RWPE2 (cell line): ENCODE results near the gene SCYGR4.

Source experiments
- ATAC-seq: fragments of 200-7000 bp; cut with Tn5 transposase; 3 replicates; pipeline ENCODE4 v1.9.1; 2021; ENCODE audit warnings: low read depth
- DNase-seq: peaks from one replicate; pipeline ENCODE4 v3.0.0-alpha.2; 2020; ENCODE audit warnings: low spot score
- H3K27ac ChIP-seq: fragments of 450-650 bp; 2 replicates; pipeline ENCODE4 v1.5.1; 2017; ENCODE audit warnings: mild to moderate bottlenecking; ENCODE audit not compliant: poor library complexity, severe bottlenecking
- H3K27me3 ChIP-seq: fragments of 250-450 bp; sonication (Bioruptor Pico); 2 replicates; pipeline ENCODE4 v1.5.1; 2021; ENCODE audit warnings: mild to moderate bottlenecking, moderate library complexity; ENCODE audit not compliant: insufficient read depth, poor library complexity, severe bottlenecking
- H3K36me3 ChIP-seq: fragments of 250-450 bp; sonication (Bioruptor Pico); 2 replicates; pipeline ENCODE4 v1.5.1; 2020; ENCODE audit warnings: low read depth, mild to moderate bottlenecking, moderate library complexity
- H3K4me1 ChIP-seq: fragments of 250-450 bp; sonication (Bioruptor Pico); 2 replicates; pipeline ENCODE4 v1.5.1; 2021; ENCODE audit warnings: mild to moderate bottlenecking, moderate library complexity; ENCODE audit not compliant: insufficient read depth, poor library complexity, severe bottlenecking
- H3K4me3 ChIP-seq: fragments of 250-450 bp; sonication (Bioruptor Pico); 2 replicates; pipeline ENCODE4 v1.5.1; 2021; ENCODE audit warnings: mild to moderate bottlenecking, moderate library complexity; ENCODE audit not compliant: severe bottlenecking
- H3K9me3 ChIP-seq: fragments of 250-450 bp; sonication (Bioruptor Pico); 2 replicates; pipeline ENCODE4 v1.5.1; 2021; ENCODE audit warnings: mild to moderate bottlenecking, moderate library complexity; ENCODE audit not compliant: severe bottlenecking
- TF ChIP-seq, protein P1 (sequence below): fragments of 450-650 bp; IDR thresholded peaks from one replicate; pipeline ENCODE4 v1.5.1; 2017; ENCODE audit warnings: mild to moderate bottlenecking, moderate library complexity; ENCODE audit not compliant: poor library complexity, severe bottlenecking

SCYGR4 gene

DNA sequence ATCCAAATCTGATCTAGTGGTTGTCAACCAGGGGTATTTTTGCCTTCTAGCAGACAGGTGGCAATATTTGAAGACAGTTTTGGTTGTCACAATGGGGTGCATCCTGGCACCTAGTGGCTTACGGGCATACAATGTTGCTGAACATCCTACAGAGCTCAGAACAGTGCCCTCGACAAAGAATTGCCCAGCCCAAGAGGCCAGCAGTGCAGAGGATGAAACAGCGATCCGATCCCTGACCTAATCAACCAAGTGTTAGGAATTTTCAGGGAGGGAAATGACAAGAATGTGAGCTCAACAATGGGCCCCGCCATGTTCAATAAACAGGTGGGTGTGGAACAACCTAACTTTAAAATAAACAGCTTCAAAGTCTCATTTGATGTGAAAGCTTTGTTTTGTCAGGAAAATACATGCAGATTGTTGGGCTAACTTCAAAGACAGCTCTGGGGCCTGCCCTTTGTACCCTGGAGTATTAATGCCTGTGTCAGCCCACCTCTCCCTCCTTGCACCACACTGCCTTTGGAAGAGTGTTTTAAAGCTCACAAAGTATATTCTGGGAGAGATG lies 26.8 kb downstream of the SCYGR4 start:
- H3K36me3 ChIP-seq = no peaks in the 10 kb centered on the region
- no peak overlapping the region for H3K27ac ChIP-seq
- DNase-seq (no peak), ATAC-seq (no peak)
- no peaks in the 10 kb centered on the region for H3K9me3 ChIP-seq
- TF ChIP-seq, protein P1, sequence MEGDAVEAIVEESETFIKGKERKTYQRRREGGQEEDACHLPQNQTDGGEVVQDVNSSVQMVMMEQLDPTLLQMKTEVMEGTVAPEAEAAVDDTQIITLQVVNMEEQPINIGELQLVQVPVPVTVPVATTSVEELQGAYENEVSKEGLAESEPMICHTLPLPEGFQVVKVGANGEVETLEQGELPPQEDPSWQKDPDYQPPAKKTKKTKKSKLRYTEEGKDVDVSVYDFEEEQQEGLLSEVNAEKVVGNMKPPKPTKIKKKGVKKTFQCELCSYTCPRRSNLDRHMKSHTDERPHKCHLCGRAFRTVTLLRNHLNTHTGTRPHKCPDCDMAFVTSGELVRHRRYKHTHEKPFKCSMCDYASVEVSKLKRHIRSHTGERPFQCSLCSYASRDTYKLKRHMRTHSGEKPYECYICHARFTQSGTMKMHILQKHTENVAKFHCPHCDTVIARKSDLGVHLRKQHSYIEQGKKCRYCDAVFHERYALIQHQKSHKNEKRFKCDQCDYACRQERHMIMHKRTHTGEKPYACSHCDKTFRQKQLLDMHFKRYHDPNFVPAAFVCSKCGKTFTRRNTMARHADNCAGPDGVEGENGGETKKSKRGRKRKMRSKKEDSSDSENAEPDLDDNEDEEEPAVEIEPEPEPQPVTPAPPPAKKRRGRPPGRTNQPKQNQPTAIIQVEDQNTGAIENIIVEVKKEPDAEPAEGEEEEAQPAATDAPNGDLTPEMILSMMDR = no peak
- no peaks in the 10 kb centered on the region for H3K27me3 ChIP-seq
- no peak overlapping the region for H3K4me3 ChIP-seq
- H3K4me1 ChIP-seq = no peaks in the 10 kb centered on the region

DNA sequence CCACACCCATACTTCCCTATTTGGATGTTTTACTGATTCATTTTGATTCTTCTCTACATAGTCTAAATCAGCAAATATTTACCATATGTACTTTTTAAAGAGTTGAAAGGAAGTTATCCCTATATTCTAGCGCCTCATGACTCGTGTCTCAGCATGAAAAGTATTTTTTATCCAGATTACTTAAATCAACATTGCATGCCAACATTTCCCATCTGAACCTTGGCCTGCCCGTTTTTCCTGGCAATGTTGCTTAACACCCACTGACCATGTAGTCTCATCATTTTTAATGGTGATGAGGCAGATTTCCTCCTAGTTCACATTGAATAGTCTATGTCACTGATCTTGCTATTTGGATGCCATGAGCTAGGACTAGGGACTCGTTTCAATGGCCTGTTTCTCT lies 36.1 kb downstream of the SCYGR4 start:
- no peaks in the 10 kb centered on the region for H3K27me3 ChIP-seq
- TF ChIP-seq, protein P1 = no peak
- ATAC-seq (peak; percentile 66), DNase-seq (no peak)
- H3K9me3 ChIP-seq = no peaks in the 10 kb centered on the region
- H3K4me3 ChIP-seq = no peak overlapping the region
- no peaks in the 10 kb centered on the region for H3K36me3 ChIP-seq
- H3K27ac ChIP-seq = peak overlapping the region; percentile 30
- H3K4me1 ChIP-seq = peaks cover 27% of the 10 kb centered on the region

DNA sequence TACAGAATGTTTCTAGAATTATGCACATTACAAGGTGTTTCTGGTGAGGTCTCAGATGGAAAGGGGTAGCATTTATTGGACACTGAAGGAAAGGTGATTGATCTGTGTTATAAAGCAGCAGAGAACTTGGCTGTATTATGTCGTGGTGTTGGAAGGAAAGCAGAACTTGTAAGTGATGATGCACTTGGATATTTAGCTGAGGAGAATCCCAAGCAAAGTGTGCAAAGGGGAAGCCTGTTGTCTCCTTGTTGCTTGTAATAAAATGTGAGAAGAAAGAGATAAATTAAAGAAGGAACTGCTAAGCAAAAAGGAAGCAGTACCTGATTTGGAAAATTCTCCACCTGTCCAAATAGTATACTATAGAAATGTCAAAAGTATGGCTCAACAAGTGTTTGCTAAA lies 37.1 kb downstream of the SCYGR4 start:
- H3K27me3 ChIP-seq = no peaks in the 10 kb centered on the region
- H3K4me3 ChIP-seq = no peak overlapping the region
- no peaks in the 10 kb centered on the region for H3K36me3 ChIP-seq
- no peaks in the 10 kb centered on the region for H3K9me3 ChIP-seq
- TF ChIP-seq, protein P1 = no peak
- no peak overlapping the region for H3K27ac ChIP-seq
- H3K4me1 ChIP-seq = peaks cover 27% of the 10 kb centered on the region
- ATAC-seq (no peak), DNase-seq (no peak)

DNA sequence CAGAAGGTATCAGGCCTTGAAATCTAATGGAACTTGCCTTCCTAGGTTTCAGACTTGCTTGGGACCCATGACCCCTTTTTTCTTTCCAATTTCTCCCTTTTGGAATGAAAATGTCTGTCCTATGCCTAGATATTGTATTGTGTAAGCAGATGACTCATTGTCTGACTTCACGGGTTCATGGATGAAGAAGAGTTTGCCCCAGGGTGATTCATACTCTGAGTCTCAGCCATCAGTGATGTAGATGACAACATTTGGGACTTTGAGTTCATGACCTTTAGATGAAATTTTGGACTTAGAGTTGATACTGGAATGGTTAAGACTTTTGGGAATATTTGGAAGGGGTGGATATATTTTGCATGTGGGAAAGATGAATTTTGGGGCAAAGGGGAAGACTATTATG lies 38.2 kb downstream of the SCYGR4 start:
- Histone ChIP-seq H3K4me3 (no peak overlapping the region), H3K4me1 (peaks cover 27% of the 10 kb centered on the region), H3K27ac (no peak overlapping the region), H3K27me3 (no peaks in the 10 kb centered on the region), H3K9me3 (no peaks in the 10 kb centered on the region), H3K36me3 (no peaks in the 10 kb centered on the region)
- DNase-seq (no peak), ATAC-seq (peak; percentile 82)
- TF ChIP-seq, protein P1 = no peak

DNA sequence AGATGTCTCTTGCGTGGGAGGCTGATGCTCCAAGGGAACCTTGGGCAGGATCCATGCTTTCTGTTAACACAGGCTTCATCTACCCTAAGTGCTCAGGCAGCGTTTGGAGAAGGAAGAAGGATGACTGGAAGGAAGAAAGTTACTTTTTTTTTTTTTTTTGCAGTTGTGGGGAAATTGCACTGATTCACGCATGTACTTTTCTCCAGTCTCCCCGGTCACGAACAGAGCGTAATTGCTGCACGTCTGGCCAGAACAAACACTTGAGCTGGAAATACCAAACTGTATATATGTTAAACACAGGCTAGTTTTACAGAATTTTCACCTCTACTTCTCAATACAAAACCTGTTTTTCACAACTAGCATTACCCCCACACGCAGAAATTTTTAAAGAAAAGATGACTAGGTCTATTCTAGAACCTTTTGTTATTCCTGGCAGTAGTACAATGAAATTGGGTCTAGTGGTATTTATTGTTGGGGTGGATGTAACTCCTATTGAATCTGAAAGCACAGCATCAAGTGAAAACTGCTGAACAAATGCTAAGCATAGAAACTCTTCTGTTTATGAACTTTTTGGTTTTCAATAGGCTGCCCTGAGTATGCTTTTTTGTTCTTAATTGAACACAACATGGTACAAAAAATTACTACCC lies 40.0 kb downstream of the SCYGR4 start:
- Histone ChIP-seq H3K4me3 (no peak overlapping the region), H3K27me3 (no peaks in the 10 kb centered on the region), H3K27ac (no peak overlapping the region), H3K9me3 (no peaks in the 10 kb centered on the region), H3K36me3 (no peaks in the 10 kb centered on the region), H3K4me1 (peaks cover 27% of the 10 kb centered on the region)
- TF ChIP-seq, protein P1 = no peak
- DNase-seq (no peak), ATAC-seq (no peak)
